Hepatocyte (in vitro differentiated cells): Measurements from ENCODE around the gene KNDC1. TPM values are rescaled to one million over a fixed set of nuclear protein-coding genes. Genes with fewer than 3 reads are reported as not detected.

ENCODE experiments used
- DNase-seq: peaks from one replicate; pipeline ENCODE4 v3.0.0-alpha.2; 2016; ENCODE audit warnings: low spot score
- H2AFZ ChIP-seq: fragments of 200-600 bp; sonication (generic); 2 replicates; pipeline ENCODE4 v1.6.0; 2016; ENCODE audit warnings: antibody characterized with exemption, mild to moderate bottlenecking
- H3K27ac ChIP-seq: fragments of 200-600 bp; sonication (generic); 2 replicates; pipeline ENCODE4 v1.5.1; 2016; ENCODE audit warnings: mild to moderate bottlenecking
- H3K27me3 ChIP-seq: fragments of 200-600 bp; sonication (generic); 2 replicates; pipeline ENCODE4 v1.6.1; 2016
- H3K36me3 ChIP-seq: fragments of 200-600 bp; sonication (generic); replicated peaks from 2 replicates; pipeline ENCODE4 v1.5.1; 2016; ENCODE audit warnings: low read depth; ENCODE audit not compliant: insufficient read depth
- H3K4me1 ChIP-seq: fragments of 200-600 bp; sonication (generic); 2 replicates; pipeline ENCODE4 v1.5.1; 2016; ENCODE audit warnings: mild to moderate bottlenecking, moderate library complexity; ENCODE audit not compliant: insufficient read depth
- H3K4me2 ChIP-seq: fragments of 200-600 bp; sonication (generic); 2 replicates; pipeline ENCODE4 v1.6.0; 2016
- H3K4me3 ChIP-seq: fragments of 200-600 bp; sonication (generic); 2 replicates; pipeline ENCODE4 v1.5.1; 2016; ENCODE audit warnings: mild to moderate bottlenecking
- H3K79me2 ChIP-seq: fragments of 200-600 bp; sonication (generic); 2 replicates; pipeline ENCODE4 v1.6.0; 2017; ENCODE audit warnings: mild to moderate bottlenecking
- H3K9me2 ChIP-seq: fragments of 200-600 bp; sonication (generic); replicated peaks from 2 replicates; pipeline ENCODE4 v1.6.0; 2017; ENCODE audit warnings: mild to moderate bottlenecking; ENCODE audit not compliant: insufficient read depth
- H3K9me3 ChIP-seq: fragments of 200-600 bp; sonication (generic); 2 replicates; pipeline ENCODE4 v1.5.1; 2016; ENCODE audit warnings: low read depth, mild to moderate bottlenecking
- H4K20me1 ChIP-seq: fragments of 200-600 bp; sonication (generic); 2 replicates; pipeline ENCODE4 v1.6.0; 2016; ENCODE audit warnings: mild to moderate bottlenecking; ENCODE audit not compliant: insufficient read depth, poor library complexity, severe bottlenecking
- EZH2 ChIP-seq: fragments of 200-600 bp; sonication (generic); IDR thresholded peaks from 2 replicates; pipeline ENCODE4 v1.6.1; 2016; ENCODE audit warnings: antibody characterized with exemption, mild to moderate bottlenecking, borderline replicate concordance
- EZH2phosphoT487 ChIP-seq: fragments of 200-600 bp; sonication (generic); IDR thresholded peaks from one replicate; pipeline ENCODE4 v1.6.1; 2018; ENCODE audit warnings: antibody characterized with exemption, mild to moderate bottlenecking, low read depth, moderate library complexity; ENCODE audit not compliant: unreplicated experiment, severe bottlenecking
- WGBS: methylation state at CpG from one replicate; pipeline ENCODE4 v1.1.6; 2016; ENCODE audit warnings: low lambda C conversion rate; ENCODE audit errors: missing lambda C conversion rate; 5-methylcytosine and 5-hydroxymethylcytosine counted together
- polyA plus RNA-seq: library from polyadenylated mRNA; unstranded; fragments of >200 nt; fragmentation: Nextera tagmentation; extraction: Ambion mirVana; gene quantifications from 2 replicates; pipeline ENCODE4 v1.2.1, GENCODE V29; 2016
- total RNA-seq: library from RNA; depleted of rRNA; stranded (reverse); fragments of >200 nt; gene quantifications from 2 replicates; pipeline ENCODE4 v1.2.3, GENCODE V29; 2014
- TF ChIP-seq, protein P1 (sequence below): fragments of 200-600 bp; sonication (generic); IDR thresholded peaks from 2 replicates; pipeline ENCODE4 v1.5.1; 2016; ENCODE audit warnings: antibody characterized with exemption, mild to moderate bottlenecking; ENCODE audit not compliant: poor library complexity

The KNDC1 gene
- total and polyA plus RNA-seq, 2 experiments from 2014 or later, result 3.8 to 4.3 TPM

DNA sequence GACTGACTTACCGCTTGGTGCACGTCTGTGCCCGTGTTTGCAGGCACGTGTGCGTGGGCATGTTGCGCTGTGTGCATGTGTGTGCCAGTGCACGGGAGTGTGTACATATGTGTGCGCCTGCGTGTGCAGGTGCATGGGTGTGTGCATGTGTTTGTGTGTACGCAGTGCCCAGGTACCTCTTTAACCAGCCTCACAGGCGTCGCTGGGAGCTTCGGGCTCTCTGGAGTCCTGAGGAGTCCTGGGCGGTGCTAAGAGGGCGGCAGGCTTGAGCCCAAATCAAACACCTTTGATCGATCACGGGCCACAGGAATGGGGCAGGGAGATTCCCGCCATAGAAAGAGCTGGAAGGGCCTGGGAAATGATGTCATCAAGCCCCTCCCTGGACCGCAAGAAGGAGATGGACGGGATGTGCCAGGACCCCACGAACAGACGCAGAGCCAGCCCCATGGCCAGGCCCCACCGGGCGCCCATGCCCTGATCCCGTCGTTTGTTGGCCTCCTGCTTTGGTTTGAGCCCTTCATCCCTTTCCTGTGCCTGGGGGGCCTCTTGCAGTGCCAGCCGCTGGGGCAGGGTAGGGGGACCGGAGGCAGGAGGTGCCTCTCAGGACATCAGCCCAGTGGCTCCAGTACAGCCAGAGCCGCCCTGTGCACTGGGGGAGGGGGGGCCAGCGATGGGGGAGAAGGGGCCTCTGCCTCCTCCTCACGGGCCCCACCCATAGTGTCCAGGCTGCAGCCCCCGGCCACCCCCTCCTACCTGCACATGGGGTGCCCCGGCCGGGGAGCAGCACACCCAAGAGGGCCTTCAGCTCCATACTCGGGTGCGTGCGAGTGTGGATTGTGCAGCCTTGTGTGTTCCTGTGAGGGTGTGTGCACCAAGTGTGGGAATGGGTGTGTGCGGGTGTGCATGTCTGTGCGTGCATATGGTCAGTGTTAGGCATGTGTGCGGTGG, 5.8 kb downstream of the KNDC1 start:
- Histone ChIP-seq H3K4me1 (peaks cover 10% of the 10 kb centered on the region), H3K79me2 (no peaks in the 10 kb centered on the region), H3K4me2 (no peak overlapping the region), H2AFZ (no peak overlapping the region), H4K20me1 (peaks cover 3% of the 10 kb centered on the region), H3K9me2 (no peaks in the 10 kb centered on the region), H3K27me3 (no peaks in the 10 kb centered on the region), H3K4me3 (no peak overlapping the region), H3K9me3 (no peaks in the 10 kb centered on the region), H3K27ac (no peak overlapping the region), H3K36me3 (no peaks in the 10 kb centered on the region)
- TF ChIP-seq EZH2phosphoT487, result no peak
- TF ChIP-seq, protein P1, sequence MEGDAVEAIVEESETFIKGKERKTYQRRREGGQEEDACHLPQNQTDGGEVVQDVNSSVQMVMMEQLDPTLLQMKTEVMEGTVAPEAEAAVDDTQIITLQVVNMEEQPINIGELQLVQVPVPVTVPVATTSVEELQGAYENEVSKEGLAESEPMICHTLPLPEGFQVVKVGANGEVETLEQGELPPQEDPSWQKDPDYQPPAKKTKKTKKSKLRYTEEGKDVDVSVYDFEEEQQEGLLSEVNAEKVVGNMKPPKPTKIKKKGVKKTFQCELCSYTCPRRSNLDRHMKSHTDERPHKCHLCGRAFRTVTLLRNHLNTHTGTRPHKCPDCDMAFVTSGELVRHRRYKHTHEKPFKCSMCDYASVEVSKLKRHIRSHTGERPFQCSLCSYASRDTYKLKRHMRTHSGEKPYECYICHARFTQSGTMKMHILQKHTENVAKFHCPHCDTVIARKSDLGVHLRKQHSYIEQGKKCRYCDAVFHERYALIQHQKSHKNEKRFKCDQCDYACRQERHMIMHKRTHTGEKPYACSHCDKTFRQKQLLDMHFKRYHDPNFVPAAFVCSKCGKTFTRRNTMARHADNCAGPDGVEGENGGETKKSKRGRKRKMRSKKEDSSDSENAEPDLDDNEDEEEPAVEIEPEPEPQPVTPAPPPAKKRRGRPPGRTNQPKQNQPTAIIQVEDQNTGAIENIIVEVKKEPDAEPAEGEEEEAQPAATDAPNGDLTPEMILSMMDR, result no peak
- TF ChIP-seq EZH2, result no peak
- 95% methylated on average over 32 of the region's 40 CpGs for WGBS
- DNase-seq, result no peak

DNA sequence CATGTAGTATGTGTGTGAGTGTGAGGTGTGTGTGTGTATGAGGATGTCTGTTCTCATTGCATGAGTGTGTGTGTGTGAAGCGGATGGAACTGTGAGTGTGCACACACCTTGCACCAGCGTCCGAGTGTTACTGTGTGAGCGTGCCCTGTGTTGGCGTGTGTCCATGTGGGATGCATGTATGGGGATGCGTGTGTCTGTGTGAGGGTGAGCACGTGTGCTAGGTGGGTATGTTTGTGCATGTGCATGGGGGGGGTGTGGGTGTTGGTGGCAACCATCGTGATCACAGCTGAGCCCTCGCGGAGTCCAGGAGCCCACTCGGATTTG, 6.4 kb downstream of the KNDC1 start:
- Histone ChIP-seq H3K27me3 (no peaks in the 10 kb centered on the region), H3K4me1 (peaks cover 4% of the 10 kb centered on the region), H3K79me2 (no peaks in the 10 kb centered on the region), H4K20me1 (peaks cover 3% of the 10 kb centered on the region), H3K36me3 (no peaks in the 10 kb centered on the region), H3K27ac (no peak overlapping the region), H3K4me2 (no peak overlapping the region), H3K9me2 (no peaks in the 10 kb centered on the region), H3K9me3 (no peaks in the 10 kb centered on the region), H3K4me3 (no peak overlapping the region), H2AFZ (no peak overlapping the region)
- DNase-seq, result no peak
- TF ChIP-seq, protein P1, result no peak
- TF ChIP-seq EZH2 (no peak), EZH2phosphoT487 (no peak)
- 99% methylated on average over 11 of the region's 11 CpGs for WGBS

DNA sequence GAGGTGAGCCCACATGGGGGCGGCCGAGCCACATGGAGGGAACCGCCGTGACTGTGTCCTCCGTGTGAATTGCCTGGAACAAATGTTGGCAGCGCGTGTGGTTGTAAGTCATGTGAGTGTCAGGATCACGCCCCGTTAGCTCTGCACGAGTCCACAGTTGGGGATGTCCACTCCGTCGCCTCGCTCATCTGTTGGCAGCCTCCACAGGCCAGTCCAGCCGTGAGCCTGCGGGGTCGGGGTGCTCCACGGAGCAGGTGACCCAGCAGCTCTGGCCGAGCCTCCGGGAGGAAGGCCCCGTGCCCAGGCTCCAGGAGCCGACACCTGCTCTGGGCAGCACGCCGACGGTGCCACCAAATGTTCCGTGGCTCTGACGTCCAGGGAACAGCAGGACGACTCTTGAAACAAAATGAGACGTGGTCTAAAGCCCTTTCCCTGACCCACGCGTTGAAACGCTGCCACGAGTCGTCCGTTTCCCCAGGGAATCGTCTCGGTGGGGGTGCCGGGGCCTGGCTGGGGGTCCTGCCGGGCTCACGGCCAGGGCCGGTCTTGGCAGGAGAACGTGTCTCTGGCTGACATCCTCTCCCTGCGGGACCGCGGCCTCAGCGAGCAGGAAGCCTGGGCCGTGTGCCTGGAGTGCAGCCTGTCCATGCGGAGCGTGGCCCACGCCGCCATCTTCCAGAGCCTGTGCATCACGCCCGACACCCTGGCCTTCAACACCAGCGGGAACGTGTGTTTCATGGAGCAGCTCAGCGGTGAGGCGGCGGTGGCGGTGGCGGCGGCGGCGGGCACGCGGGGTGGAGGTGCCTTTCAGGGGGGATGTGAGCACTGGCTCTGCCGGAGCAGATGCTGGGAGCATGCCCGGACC, 7.0 kb downstream of the KNDC1 start:
- WGBS, result 97% methylated on average over 63 of the region's 66 CpGs
- Histone ChIP-seq H3K27ac (no peak overlapping the region), H3K4me2 (no peak overlapping the region), H3K4me3 (no peak overlapping the region), H3K4me1 (no peaks in the 10 kb centered on the region), H2AFZ (no peak overlapping the region), H3K9me2 (no peaks in the 10 kb centered on the region), H3K27me3 (no peaks in the 10 kb centered on the region), H4K20me1 (no peaks in the 10 kb centered on the region), H3K36me3 (no peaks in the 10 kb centered on the region), H3K9me3 (no peaks in the 10 kb centered on the region), H3K79me2 (no peaks in the 10 kb centered on the region)
- DNase-seq, result no peak
- TF ChIP-seq, protein P1, result no peak
- TF ChIP-seq EZH2 (no peak), EZH2phosphoT487 (no peak)
